Islet of Langerhans (tissue), 1 donor: ENCODE measurements around the gene TSFM.
"Not testable (repeated sequence)": the region's sequence is repeated elsewhere in the genome, so short reads cannot be mapped to it uniquely, and the experiment has no call there.

ENCODE experiments used
- FAIRE-seq: peaks from one replicate; lab custom pipeline; 2011; peaks lifted over from hg19 to GRCh38; lab: Jason Lieb, UNC

TSFM gene

DNA sequence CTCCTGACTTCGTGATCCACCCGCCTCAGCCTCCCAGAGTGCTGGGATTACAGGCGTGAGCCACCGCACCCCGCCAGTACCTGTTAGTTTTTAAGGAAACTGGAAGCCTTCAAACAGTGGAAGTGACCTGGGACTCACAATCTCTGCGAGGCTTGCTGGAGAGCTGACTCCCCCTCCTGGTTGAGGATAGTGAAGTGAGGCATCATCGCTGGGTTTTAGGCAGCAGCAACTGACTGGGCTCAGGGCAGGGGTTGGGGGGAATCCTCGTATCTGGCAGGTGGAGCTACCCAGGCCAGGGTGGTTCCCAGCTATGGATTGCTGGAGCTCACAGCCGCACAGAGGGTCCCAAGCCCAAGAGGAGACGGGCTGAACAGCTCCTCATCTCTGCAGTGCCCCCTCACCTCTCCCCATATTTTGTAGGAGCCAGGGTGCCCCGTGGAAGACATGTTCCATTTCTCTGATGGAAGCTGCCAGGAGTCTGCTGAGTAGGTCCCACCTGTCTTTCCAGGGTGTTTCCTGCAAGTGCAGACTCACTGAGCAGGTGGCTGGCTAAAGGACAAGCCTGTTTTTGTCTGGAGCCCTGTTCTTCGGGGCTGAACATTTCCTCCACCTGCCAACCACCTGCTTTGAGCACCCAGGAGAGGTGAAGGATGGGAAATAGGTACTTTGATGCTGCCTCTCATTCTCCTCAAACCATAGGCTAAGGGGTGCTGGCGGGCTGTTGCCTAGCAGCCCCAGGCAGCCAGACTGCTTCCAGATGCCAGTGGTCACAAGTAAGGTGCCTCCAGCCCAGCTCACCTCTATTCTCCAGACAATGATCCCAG lies 32.8 kb downstream of the TSFM start:
- no peak for FAIRE-seq

- no peak for FAIRE-seq
Observed at GRCh38 chr12:57816001-57816854, 33.6 kb downstream of the TSFM start.

- no peak for FAIRE-seq
Observed at GRCh38 chr12:57816855-57817151, 34.2 kb downstream of the TSFM start.

- FAIRE-seq = no peak
Observed at GRCh38 chr12:57817261-57817989, 34.8 kb downstream of the TSFM start.

- not testable (repeated sequence) for FAIRE-seq
Observed at GRCh38 chr12:57817990-57818331, 35.4 kb downstream of the TSFM start.

GRCh38 chr12:57820119-57820518 lies 37.5 kb downstream of the TSFM start:
- FAIRE-seq = not testable (repeated sequence)

DNA sequence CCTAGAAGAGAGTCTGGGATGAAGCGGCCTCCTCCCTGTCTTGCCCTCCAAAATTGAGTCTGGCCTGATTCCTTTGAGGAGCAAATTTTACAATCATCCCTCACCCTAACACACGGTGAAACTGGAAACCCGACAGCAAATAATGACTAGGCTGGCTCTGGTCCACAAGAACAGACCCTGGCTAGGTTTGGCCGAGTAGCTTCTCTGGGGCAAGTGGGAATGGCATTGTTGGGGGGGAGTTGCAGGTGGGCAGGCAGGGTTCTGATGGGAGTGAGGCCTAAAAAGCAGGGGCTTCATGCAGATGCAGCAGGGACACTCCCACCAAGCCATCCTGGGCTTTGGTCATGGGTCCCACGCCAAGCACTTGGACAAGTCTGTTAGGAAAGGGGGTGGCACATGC lies 38.4 kb downstream of the TSFM start:
- FAIRE-seq = not testable (repeated sequence)

DNA sequence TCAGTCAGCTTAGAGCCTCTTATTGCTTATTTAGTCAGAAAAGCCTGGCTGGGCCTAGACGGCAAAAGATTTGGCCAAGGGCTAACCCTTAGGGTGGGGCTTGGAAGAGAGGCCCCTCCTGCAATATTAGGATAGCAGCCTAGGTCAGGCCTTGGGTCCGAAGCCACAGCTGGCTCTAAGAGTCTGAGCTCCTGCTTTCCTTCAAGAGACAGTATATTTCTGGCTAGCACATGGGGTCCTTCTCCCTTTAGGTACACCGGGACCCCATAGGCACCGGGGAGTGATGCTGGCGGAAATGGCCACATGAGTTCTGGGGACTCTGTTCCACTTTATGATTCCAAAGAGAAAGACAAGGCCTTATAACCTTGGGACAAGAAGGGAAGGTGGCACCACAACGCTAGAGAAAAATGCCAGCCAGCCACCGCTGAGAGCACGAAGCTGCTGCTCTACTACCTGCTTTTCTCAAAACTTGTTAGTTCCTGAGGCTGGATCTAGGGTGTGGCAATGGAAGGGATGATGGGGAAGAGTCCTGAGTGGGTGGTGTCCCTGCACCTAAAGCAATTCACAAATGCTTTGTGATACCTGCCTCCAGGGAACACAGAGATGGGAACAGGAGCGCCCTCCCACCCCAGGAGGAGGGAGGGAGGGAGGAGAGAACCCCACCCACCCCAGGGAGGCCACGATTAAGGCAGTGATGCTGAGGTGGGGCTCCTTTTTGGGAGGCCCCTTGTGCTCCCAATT lies 39.1 kb downstream of the TSFM start:
- no peak for FAIRE-seq

GRCh38 chr12:57822392-57823130 lies 40.0 kb downstream of the TSFM start:
- no peak for FAIRE-seq

DNA sequence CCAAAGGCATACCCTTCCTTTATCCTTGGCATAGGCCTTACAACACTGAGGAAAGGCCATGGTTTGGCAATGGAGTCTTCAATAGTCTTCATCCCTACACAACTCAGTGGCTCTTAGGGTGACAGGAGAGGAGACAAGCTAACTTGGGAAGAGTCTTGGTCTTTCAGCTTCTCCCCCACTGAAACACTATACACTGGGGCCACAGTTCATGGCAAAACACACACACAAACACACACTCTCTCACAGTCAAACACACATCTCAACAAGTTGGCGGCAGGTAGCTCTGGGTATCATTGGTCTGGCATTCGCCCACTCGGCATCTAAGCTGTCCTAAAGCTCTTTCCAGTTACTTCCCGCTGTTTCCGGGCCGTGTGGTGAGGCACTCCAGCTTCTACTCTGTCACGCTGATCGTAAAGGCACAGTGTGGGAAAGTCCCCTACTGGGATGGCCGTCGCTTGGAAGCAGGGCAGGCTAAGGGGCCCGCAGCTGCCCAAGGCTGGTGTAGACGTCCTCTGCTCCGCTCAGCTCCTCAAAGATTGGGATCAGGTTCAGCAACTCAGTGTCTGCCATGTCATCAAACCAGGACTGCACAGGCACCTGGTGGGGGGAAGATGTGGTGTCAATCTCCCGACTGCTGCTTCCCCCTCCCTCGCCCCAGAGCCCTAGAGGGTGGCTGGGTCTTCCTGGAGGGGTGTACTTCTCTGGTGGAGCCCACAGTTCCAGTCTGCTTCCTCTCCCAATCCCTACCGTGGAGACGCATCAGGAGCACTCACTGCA lies 40.7 kb downstream of the TSFM start:
- FAIRE-seq = no peak

GRCh38 chr12:57823908-57824640 lies 41.5 kb downstream of the TSFM start:
- no peak for FAIRE-seq

DNA sequence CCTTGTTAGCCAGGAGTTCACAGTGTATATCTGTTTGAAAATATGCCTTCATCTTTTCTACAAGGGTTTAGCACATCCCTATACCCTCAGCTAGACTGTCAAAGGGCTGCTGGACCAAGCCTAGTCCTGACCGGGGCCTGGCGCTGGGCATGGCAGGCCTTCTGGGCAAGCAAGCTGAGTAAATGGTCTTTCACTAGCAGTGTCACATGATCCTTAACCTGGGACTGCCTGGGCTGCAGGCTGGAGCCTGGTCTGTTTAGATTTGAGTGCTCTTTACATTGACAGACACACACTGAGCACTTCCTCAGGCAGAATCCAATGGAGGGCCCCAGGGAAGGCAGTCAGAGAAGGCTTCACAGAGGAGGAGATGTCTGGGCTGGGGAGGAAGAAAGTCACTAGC lies 42.9 kb downstream of the TSFM start:
- FAIRE-seq = no peak

GRCh38 chr12:57826400-57826799 lies 43.8 kb downstream of the TSFM start:
- FAIRE-seq = no peak

DNA sequence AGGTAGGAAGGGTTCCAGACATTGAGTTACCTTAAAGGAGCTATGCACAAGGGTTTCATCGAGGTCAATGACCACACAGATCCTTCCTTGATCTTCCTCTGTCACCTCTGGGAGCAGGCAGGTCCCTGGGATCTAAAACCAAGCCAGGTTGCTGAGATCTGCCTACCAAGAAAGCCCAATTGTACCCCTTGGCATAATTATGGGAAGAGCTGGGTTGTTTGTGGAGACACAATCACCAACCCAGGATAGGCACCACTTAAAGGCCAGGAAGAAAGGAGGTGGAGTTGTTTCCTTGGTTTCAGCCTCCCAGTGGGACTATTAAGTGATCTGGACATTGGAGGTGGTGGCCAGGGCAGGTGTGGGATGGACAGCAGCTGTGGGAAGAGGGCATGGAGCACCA lies 44.4 kb downstream of the TSFM start:
- FAIRE-seq = no peak

DNA sequence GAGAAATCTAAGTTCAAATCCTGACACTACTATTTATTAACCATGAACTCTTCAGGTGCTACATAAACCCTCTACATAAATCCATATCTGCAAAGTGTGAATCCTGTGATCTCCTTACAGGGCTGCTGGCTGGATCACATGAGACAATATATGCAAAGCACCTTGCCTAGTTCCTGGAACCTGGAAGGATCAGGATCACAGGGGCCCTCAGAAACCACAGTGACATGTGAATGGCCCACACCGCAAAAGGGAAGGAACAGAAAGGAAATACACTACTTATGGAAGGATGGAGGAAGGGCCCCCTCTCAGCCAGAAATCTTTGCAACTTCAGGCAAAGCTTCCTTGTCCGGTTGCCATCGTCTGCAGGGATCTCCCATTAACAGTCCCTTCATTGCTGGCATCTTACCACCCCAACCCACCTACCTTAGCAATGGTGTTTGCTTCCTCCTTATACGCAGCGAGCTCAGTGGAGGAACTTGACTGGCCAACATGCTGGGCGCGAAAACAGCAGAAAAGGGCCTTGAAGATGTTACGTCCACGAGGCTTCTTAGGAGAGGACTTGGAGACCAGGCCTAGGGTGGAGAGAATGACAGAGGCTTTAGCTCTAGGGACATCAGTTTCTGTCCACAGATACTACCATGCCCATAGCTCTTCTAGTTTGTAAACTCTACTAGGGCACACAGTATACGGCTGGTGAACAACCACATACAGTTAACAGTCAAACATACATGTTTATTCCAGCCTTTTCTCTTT lies 46.6 kb downstream of the TSFM start:
- no peak for FAIRE-seq

DNA sequence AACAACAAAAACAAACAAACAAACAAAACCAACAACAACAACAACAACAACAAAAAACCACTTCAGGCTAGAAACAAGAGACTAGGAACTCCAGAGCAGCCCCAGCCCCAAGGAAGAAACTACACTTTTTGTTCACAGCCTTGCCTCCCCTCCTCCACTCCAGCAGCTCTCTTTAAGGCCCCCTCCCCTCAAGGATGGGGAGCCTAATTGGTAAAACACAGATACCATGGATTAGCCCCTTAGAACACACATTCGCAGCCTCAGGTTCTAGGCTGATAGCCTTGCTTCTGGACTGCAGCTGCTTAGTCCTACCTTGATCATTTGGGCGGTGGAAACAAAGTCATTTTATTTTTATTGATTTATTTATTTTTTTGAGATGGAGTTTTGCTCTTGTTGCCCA lies 47.8 kb downstream of the TSFM start:
- no peak for FAIRE-seq

- FAIRE-seq = no peak
Observed at GRCh38 chr12:57832966-57833365, 50.4 kb downstream of the TSFM start.

DNA sequence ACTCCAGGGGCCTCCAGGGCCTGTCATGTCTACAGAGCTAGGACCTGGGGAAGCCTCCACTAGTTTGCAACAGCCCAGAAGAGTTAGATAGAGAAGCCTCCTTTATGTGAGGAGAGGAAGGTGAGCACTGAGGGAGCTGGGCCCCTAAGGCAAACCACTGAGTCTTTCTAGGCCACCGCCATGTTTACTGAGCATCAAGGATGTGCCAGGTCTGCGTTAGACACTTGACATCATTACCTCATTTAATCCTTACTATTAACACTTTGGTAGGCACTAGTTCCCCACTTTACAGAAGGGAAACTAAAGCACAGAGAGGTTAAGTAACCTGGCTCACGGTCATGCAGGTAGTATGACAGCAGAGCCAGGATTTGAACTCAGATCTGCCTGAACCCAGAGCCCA lies 51.1 kb downstream of the TSFM start:
- FAIRE-seq = no peak

DNA sequence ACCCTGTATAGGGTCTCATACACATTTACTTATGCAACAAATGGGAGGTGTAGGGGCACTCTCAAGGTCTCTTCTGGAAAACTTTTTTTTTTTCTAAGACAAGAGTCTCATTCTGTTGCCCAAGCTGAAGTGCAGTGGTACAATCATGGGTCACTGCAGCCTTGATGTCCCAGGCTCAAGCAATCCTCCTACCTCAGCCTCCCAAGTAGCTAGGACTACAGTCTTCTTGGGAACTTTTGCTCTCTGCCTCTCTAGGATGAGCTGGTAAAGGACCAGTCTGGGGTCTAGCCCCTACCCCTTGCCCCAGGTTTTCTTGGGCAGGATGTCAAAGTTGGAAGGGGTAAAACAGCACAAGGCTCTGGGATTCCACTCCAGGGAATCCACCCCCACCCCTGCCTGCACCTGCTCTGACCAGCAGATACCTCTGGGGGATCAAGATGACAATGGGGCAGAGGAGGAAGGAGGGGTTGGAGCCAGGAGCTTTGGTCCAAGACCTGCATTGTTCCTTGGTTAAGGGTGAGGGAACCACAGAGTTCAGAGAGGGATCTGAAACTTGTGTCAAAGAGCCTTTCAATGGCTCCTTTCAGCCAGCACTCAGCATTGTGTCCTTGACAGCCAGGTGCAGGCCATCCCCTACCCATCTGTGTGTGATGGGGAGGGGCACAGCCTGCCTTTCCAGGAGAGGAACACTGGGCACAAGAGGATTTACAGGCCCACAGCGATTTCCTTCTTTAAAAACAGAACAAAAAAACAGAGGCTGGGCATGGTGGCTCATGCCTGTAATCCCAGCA lies 51.7 kb downstream of the TSFM start:
- FAIRE-seq = no peak
